CD14-positive monocyte (primary cell): ENCODE measurements around the gene DYNC2LI1. TPM values are rescaled to one million over a fixed set of nuclear protein-coding genes. Genes with fewer than 3 reads are reported as not detected.

Experiments used
- DNase-seq, 3 donors: peaks; one replicate each; pipeline ENCODE4 v3.0.0-alpha.2; 2011 to 2022
- H2AFZ ChIP-seq: 2 replicates; pipeline ENCODE4 v1.6.0; 2012; ENCODE audit warnings: mild to moderate bottlenecking, low read depth, low read length, inconsistent platforms; ENCODE audit not compliant: insufficient read depth, poor library complexity, severe bottlenecking
- H3K27ac ChIP-seq, 2 donors: 1 replicate in 1 of 2; 2 replicates in 1 of 2; pipeline ENCODE4 v1.5.1; 2012 to 2013; ENCODE audit warnings: low read length in 2 of 2, control low read depth in 1 of 2, inconsistent platforms in 1 of 2, low read depth in 1 of 2, mild to moderate bottlenecking in 1 of 2
- H3K27me3 ChIP-seq, 2 donors: one replicate each; pipeline versions ENCODE4 v1.6.0 to v1.6.1; 2011 to 2013; ENCODE audit warnings: low read length in 2 of 2; ENCODE audit not compliant: control insufficient read depth in 2 of 2, insufficient read depth in 2 of 2
- H3K36me3 ChIP-seq, 2 donors: replicated peaks in 1 of 2; 1 replicate in 1 of 2; 2 replicates in 1 of 2; pipeline versions ENCODE4 v1.5.1 to v1.6.1; 2012 to 2013; ENCODE audit warnings: low read length in 2 of 2, control low read depth in 1 of 2, inconsistent platforms in 1 of 2, mild to moderate bottlenecking in 1 of 2; ENCODE audit not compliant: insufficient read depth in 2 of 2, control insufficient read depth in 1 of 2
- H3K4me1 ChIP-seq, 2 donors: 1 replicate in 1 of 2; 2 replicates in 1 of 2; pipeline versions ENCODE4 v1.5.1 to v1.6.1; 2012 to 2013; ENCODE audit warnings: low read length in 2 of 2, control low read depth in 1 of 2, inconsistent platforms in 1 of 2, mild to moderate bottlenecking in 1 of 2, moderate library complexity in 1 of 2; ENCODE audit not compliant: insufficient read depth in 2 of 2, control insufficient read depth in 1 of 2
- H3K4me2 ChIP-seq: replicated peaks from 2 replicates; pipeline ENCODE3; 2012; ENCODE audit warnings: low read length, moderate library complexity, mild to moderate bottlenecking; ENCODE audit not compliant: poor library complexity, severe bottlenecking; ENCODE audit errors: extremely low read depth
- H3K4me3 ChIP-seq, 3 experiments: fragments of 200-600 bp in 1 of 3; sonication (generic) in 1 of 3; replicated peaks in 1 of 3; 1 replicate in 2 of 3; 2 replicates in 1 of 3; pipeline ENCODE4 v1.5.1; 2011 to 2013; ENCODE audit warnings: low read length in 3 of 3, mild to moderate bottlenecking in 3 of 3, control low read depth in 2 of 3, low read depth in 2 of 3, inconsistent platforms in 1 of 3, moderate library complexity in 1 of 3
- H3K79me2 ChIP-seq: 2 replicates; pipeline ENCODE4 v1.6.0; 2012; ENCODE audit warnings: mild to moderate bottlenecking, control low read depth, inconsistent platforms, low read length, moderate library complexity; ENCODE audit not compliant: insufficient read depth
- H3K9ac ChIP-seq: 2 replicates; pipeline ENCODE4 v1.6.0; 2017; ENCODE audit warnings: low read length, mild to moderate bottlenecking; ENCODE audit not compliant: insufficient read depth, poor library complexity, severe bottlenecking
- H3K9me3 ChIP-seq, 2 donors: replicated peaks in 1 of 2; 1 replicate in 1 of 2; 2 replicates in 1 of 2; pipeline versions ENCODE4 v1.5.1 to v1.6.1; 2012 to 2013; ENCODE audit warnings: low read length in 2 of 2, control low read depth in 1 of 2; ENCODE audit not compliant: control insufficient read depth in 1 of 2, insufficient read depth in 1 of 2
- H4K20me1 ChIP-seq: 2 replicates; pipeline ENCODE4 v1.6.0; 2012; ENCODE audit warnings: mild to moderate bottlenecking, low read length, control low read depth, moderate library complexity; ENCODE audit not compliant: insufficient read depth
- H3K27ac Mint-ChIP-seq, 7 donors: one replicate each; pipeline ENCODE4 v1.8.0; 2020; ENCODE audit warnings: mild to moderate bottlenecking in 7 of 7, mixed read lengths in 7 of 7, moderate library complexity in 6 of 7, inconsistent platforms in 2 of 7
- H3K27me3 Mint-ChIP-seq, 3 donors: one replicate each; pipeline ENCODE4 v1.8.0; 2021 to 2022; ENCODE audit warnings: low read depth in 3 of 3, mild to moderate bottlenecking in 3 of 3, mixed read lengths in 3 of 3, moderate library complexity in 3 of 3, inconsistent platforms in 1 of 3
- H3K36me3 Mint-ChIP-seq, 2 donors: one replicate each; pipeline ENCODE4 v1.8.0; 2020; ENCODE audit warnings: mixed read lengths in 2 of 2, inconsistent platforms in 1 of 2, mild to moderate bottlenecking in 1 of 2
- H3K4me1 Mint-ChIP-seq: one replicate; pipeline ENCODE4 v1.8.0; 2020; ENCODE audit warnings: mild to moderate bottlenecking, mixed read lengths
- H3K4me3 Mint-ChIP-seq, 2 donors: one replicate each; pipeline ENCODE4 v1.8.0; 2020; ENCODE audit warnings: mild to moderate bottlenecking in 2 of 2, mixed read lengths in 2 of 2, moderate library complexity in 1 of 2
- H3K9me3 Mint-ChIP-seq, 7 donors: one replicate each; pipeline ENCODE4 v1.8.0; 2020 to 2022; ENCODE audit warnings: mixed read lengths in 7 of 7, mild to moderate bottlenecking in 6 of 7, moderate library complexity in 6 of 7, inconsistent platforms in 2 of 7
- WGBS: methylation state at CpG from one replicate; pipeline ENCODE4 v1.1.5; 2013; ENCODE audit warnings: missing lambda C conversion rate; ENCODE audit not compliant: insufficient coverage; 5-methylcytosine and 5-hydroxymethylcytosine counted together
- intact Hi-C, 2 donors: fragments of 100-400 bp; cut with micrococcal nuclease; formaldehyde crosslinking; loops; one replicate each; pipeline versions ENCODE4 v1.15.0 to v1.15.1; 2023
- polyA plus RNA-seq, 3 donors: library from polyadenylated mRNA; depleted of rRNA in 1 of 3; unstranded in 2 of 3; stranded (reverse) in 1 of 3; fragments of 300-500 nt in 2 of 3; fragments of >200 nt in 1 of 3; fragmentation: Illumina TruSeq in 2 of 3; gene quantifications; 1 replicate in 2 of 3; 2 replicates in 1 of 3; pipeline ENCODE4 v1.2.3, GENCODE V29; 2012 to 2021
- TF ChIP-seq, protein P1 (sequence below): fragments of 200-600 bp; IDR thresholded peaks from one replicate; pipeline ENCODE4 v1.8.0; 2022; ENCODE audit warnings: antibody characterized with exemption, mild to moderate bottlenecking

Gene DYNC2LI1
- polyA plus RNA-seq, 3 donors = 2.5 to 4.4 (median 3.5) TPM

DNA sequence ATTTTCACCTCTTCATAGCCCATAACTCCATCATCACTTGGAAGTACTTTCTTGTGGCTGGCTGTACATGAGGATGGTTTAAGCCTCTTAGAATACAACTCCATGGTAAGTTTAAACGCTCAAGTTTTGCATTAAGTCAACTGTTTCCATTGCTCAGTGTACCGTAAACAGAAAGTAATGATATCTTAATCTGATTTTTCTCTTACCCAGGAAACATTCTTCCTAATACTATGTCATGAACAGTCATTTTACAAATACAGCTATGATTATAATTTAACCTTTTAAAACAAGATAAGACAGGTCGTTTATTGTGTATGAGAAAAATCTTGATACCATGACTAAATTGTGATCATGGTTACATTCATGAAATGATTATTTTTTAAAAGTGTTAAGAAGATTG is 11.6 kb upstream of the DYNC2LI1 start:
- Mint-ChIP-seq H3K27ac (no peak overlapping the region), H3K4me1 (no peaks in the 10 kb centered on the region), H3K9me3 (peaks cover 0 to 4% (median 1%) of the 10 kb centered on the region in 7 donors), H3K27me3 (peaks cover 2 to 13% (median 4%) of the 10 kb centered on the region in 3 donors), H3K4me3 (no peak overlapping the region), H3K36me3 (no peaks in the 10 kb centered on the region)
- intact Hi-C loops = no loop called here
- H3K79me2 ChIP-seq = no peaks in the 10 kb centered on the region
- TF ChIP-seq, protein P1, sequence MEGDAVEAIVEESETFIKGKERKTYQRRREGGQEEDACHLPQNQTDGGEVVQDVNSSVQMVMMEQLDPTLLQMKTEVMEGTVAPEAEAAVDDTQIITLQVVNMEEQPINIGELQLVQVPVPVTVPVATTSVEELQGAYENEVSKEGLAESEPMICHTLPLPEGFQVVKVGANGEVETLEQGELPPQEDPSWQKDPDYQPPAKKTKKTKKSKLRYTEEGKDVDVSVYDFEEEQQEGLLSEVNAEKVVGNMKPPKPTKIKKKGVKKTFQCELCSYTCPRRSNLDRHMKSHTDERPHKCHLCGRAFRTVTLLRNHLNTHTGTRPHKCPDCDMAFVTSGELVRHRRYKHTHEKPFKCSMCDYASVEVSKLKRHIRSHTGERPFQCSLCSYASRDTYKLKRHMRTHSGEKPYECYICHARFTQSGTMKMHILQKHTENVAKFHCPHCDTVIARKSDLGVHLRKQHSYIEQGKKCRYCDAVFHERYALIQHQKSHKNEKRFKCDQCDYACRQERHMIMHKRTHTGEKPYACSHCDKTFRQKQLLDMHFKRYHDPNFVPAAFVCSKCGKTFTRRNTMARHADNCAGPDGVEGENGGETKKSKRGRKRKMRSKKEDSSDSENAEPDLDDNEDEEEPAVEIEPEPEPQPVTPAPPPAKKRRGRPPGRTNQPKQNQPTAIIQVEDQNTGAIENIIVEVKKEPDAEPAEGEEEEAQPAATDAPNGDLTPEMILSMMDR = no peak
- H3K27ac ChIP-seq = no peak overlapping the region
- H2AFZ ChIP-seq = no peak overlapping the region
- H4K20me1 ChIP-seq = no peaks in the 10 kb centered on the region
- no CpG with 5 or more reads among the region's 3 CpGs for WGBS
- H3K4me3 ChIP-seq = no peak overlapping the region
- H3K4me1 ChIP-seq = no peaks in the 10 kb centered on the region
- H3K27me3 ChIP-seq = no peaks in the 10 kb centered on the region
- no peak for DNase-seq
- no peak overlapping the region for H3K9ac ChIP-seq
- H3K36me3 ChIP-seq = no peaks in the 10 kb centered on the region
- peaks cover 0 to 4% of the 10 kb centered on the region in 2 donors for H3K9me3 ChIP-seq
- H3K4me2 ChIP-seq = no peak overlapping the region

DNA sequence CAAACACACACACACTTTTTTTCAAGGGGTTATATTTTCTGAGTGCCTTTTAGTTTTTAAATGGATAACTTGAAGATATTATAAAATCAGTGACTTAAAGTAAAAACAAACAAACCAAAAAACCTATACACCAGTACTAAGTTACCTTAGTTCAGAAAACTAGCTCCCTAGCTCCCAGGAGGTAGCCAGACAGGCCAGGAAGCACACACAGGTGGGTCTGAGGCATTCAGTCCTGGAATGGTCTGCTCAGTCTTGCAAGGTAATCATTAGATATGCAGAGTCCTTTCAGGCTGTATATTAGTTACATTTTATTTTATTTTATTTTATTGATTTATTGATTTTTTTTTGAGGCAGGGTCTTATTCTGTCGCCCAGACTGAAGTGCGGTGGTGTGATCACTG is 10.7 kb upstream of the DYNC2LI1 start:
- intact Hi-C loops = no loop called here
- Histone ChIP-seq H4K20me1 (no peaks in the 10 kb centered on the region), H3K79me2 (no peaks in the 10 kb centered on the region), H3K9me3 (peaks cover 0 to 4% of the 10 kb centered on the region in 2 donors), H3K4me3 (no peak overlapping the region), H3K4me1 (no peaks in the 10 kb centered on the region), H3K36me3 (no peaks in the 10 kb centered on the region), H3K27me3 (no peaks in the 10 kb centered on the region), H3K9ac (no peak overlapping the region), H3K27ac (no peak overlapping the region), H2AFZ (no peak overlapping the region), H3K4me2 (no peak overlapping the region)
- Mint-ChIP-seq H3K27me3 (peaks cover 2 to 13% (median 4%) of the 10 kb centered on the region in 3 donors), H3K4me3 (no peak overlapping the region), H3K4me1 (no peaks in the 10 kb centered on the region), H3K9me3 (peaks cover 0 to 4% (median 1%) of the 10 kb centered on the region in 7 donors), H3K36me3 (no peaks in the 10 kb centered on the region), H3K27ac (no peak overlapping the region)
- TF ChIP-seq, protein P1 = no peak
- no peak for DNase-seq
- no CpG with 5 or more reads among the region's 2 CpGs for WGBS
